ENCODE results near the gene REG4.

DNA sequence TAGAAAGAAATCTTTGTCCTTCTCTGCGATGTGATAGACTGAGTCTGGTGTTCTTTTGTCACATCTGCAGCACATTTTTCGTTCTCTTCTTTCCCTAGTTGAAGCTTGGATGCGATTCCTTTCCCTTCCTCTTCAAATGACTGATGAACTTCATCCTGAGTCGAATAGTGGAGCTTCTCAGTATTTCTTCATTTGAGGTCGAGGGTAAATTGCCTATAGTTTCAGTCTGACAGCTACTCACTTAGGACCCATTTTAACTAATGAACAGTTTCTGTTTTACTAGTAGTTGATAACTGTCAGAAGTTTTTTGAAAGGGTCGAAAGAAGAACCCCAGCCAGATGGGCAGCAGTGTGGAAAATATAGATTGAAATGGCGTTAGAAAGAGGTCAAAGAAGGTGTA lies 4.7 kb upstream of the REG4 start:
- TF ChIP-seq, protein P1, sequence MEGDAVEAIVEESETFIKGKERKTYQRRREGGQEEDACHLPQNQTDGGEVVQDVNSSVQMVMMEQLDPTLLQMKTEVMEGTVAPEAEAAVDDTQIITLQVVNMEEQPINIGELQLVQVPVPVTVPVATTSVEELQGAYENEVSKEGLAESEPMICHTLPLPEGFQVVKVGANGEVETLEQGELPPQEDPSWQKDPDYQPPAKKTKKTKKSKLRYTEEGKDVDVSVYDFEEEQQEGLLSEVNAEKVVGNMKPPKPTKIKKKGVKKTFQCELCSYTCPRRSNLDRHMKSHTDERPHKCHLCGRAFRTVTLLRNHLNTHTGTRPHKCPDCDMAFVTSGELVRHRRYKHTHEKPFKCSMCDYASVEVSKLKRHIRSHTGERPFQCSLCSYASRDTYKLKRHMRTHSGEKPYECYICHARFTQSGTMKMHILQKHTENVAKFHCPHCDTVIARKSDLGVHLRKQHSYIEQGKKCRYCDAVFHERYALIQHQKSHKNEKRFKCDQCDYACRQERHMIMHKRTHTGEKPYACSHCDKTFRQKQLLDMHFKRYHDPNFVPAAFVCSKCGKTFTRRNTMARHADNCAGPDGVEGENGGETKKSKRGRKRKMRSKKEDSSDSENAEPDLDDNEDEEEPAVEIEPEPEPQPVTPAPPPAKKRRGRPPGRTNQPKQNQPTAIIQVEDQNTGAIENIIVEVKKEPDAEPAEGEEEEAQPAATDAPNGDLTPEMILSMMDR (IDR thresholded peaks at IDR 0.05): no peak
- TF ChIP-seq EP300 (IDR thresholded peaks at IDR 0.05) (no peak), POLR2AphosphoS5 (IDR thresholded peaks at IDR 0.05) (no peak)

Measured in sigmoid colon (tissue), 4 donors.